Neutrophil (primary cell): ENCODE results near the gene ZNF578.
"Not testable (repeated sequence)": the region's sequence is repeated elsewhere in the genome, so short reads cannot be mapped to it uniquely, and the experiment has no call there.

Experiments used
- H3K27ac ChIP-seq: fragments of 200-600 bp; sonication (generic); 2 replicates; pipeline ENCODE4 v1.5.1; 2016; ENCODE audit warnings: mild to moderate bottlenecking, moderate library complexity
- H3K27me3 ChIP-seq: fragments of 200-600 bp; sonication (generic); 2 replicates; pipeline ENCODE4 v1.6.0; 2016; ENCODE audit warnings: mild to moderate bottlenecking
- H3K36me3 ChIP-seq: fragments of 200-600 bp; sonication (generic); 2 replicates; pipeline ENCODE4 v1.5.1; 2017
- H3K4me1 ChIP-seq, 2 experiments: fragments of 200-600 bp in 1 of 2; sonication (generic) in 1 of 2; 1 replicate in 1 of 2; 2 replicates in 1 of 2; pipeline versions ENCODE4 v1.5.1 to v1.6.1; 2013 to 2016; ENCODE audit warnings: low read depth in 1 of 2, low read length in 1 of 2, mild to moderate bottlenecking in 1 of 2, moderate library complexity in 1 of 2; ENCODE audit not compliant: control insufficient read depth in 1 of 2, insufficient read depth in 1 of 2
- H3K4me3 ChIP-seq, 2 experiments: fragments of 200-600 bp in 1 of 2; sonication (generic) in 1 of 2; 1 replicate in 1 of 2; 2 replicates in 1 of 2; pipeline ENCODE4 v1.5.1; 2013 to 2016; ENCODE audit warnings: low read depth in 1 of 2, low read length in 1 of 2, mild to moderate bottlenecking in 1 of 2, moderate library complexity in 1 of 2
- H3K9me3 ChIP-seq: fragments of 200-600 bp; sonication (generic); 2 replicates; pipeline ENCODE4 v1.5.1; 2016
- CTCF ChIP-seq: fragments of 200-600 bp; sonication (generic); IDR thresholded peaks from 2 replicates; pipeline ENCODE4 v1.5.1; 2016; ENCODE audit warnings: antibody characterized with exemption

The ZNF578 gene

GRCh38 chr19:52554216-52554971 lies 101.0 kb downstream of the ZNF578 start:
- H3K4me1 ChIP-seq, result no peaks in the 10 kb centered on the region
- no peak overlapping the region for H3K4me3 ChIP-seq
- TF ChIP-seq CTCF, result no peak
- no peaks in the 10 kb centered on the region for H3K27me3 ChIP-seq
- H3K9me3 ChIP-seq, result peaks cover 66% of the 10 kb centered on the region
- H3K36me3 ChIP-seq, result peaks cover 33% of the 10 kb centered on the region
- no peak overlapping the region for H3K27ac ChIP-seq

- no peak for TF ChIP-seq CTCF
- peaks cover 17% of the 10 kb centered on the region for H3K36me3 ChIP-seq
- no peak overlapping the region for H3K27ac ChIP-seq
- no peaks in the 10 kb centered on the region for H3K4me1 ChIP-seq
- no peaks in the 10 kb centered on the region for H3K27me3 ChIP-seq
- H3K9me3 ChIP-seq, result peaks cover 67% of the 10 kb centered on the region
- no peak overlapping the region for H3K4me3 ChIP-seq
These were observed 104.1 kb downstream of the ZNF578 start for GRCh38 chr19:52557231-52557995.

GRCh38 chr19:52558732-52559445 lies 105.5 kb downstream of the ZNF578 start:
- peaks cover 66% of the 10 kb centered on the region for H3K9me3 ChIP-seq
- not testable (repeated sequence) for H3K27ac ChIP-seq, H3K36me3 ChIP-seq, H3K4me1 ChIP-seq, H3K4me3 ChIP-seq, H3K27me3 ChIP-seq

- H3K27ac ChIP-seq, H3K4me3 ChIP-seq, H3K36me3 ChIP-seq, H3K27me3 ChIP-seq, H3K4me1 ChIP-seq: not testable (repeated sequence)
- peaks cover 55% of the 10 kb centered on the region for H3K9me3 ChIP-seq
These were observed 108.3 kb downstream of the ZNF578 start for GRCh38 chr19:52561611-52562010.
